Brain microvascular endothelial cell (primary cell): Measurements from ENCODE around the gene CADM2.

ENCODE experiments used
- DNase-seq: peaks from one replicate; pipeline ENCODE4 v3.0.0-alpha.2; 2020
- H3K27ac ChIP-seq: fragments of 250-450 bp; sonication (Bioruptor Pico); 2 replicates; pipeline ENCODE4 v1.5.1; 2020; ENCODE audit warnings: mild to moderate bottlenecking, moderate library complexity
- H3K27me3 ChIP-seq: fragments of 250-450 bp; sonication (Bioruptor Pico); replicated peaks from 2 replicates; pipeline ENCODE4 v1.5.1; 2020; ENCODE audit warnings: mild to moderate bottlenecking
- H3K36me3 ChIP-seq: fragments of 250-450 bp; sonication (Bioruptor Pico); replicated peaks from 2 replicates; pipeline ENCODE4 v1.5.1; 2020; ENCODE audit warnings: mild to moderate bottlenecking
- H3K4me3 ChIP-seq: 2 replicates; pipeline ENCODE4 v1.5.1; 2011; ENCODE audit warnings: low read depth, mild to moderate bottlenecking, control low read depth, low read length, moderate library complexity
- in situ Hi-C: cut with HindIII; loops from 2 replicates; pipeline ENCODE4 v1.10.0; 2017; ENCODE audit warnings: low sequenced_read_pairs, low pct_ligation_motif_present
- TF ChIP-seq, protein P1 (sequence below): IDR thresholded peaks from 2 replicates; pipeline ENCODE4 v1.5.1; 2011; ENCODE audit warnings: low read depth, mild to moderate bottlenecking, moderate library complexity, low read length, control low read depth, inconsistent platforms; ENCODE audit errors: missing control alignments

CADM2 gene

DNA sequence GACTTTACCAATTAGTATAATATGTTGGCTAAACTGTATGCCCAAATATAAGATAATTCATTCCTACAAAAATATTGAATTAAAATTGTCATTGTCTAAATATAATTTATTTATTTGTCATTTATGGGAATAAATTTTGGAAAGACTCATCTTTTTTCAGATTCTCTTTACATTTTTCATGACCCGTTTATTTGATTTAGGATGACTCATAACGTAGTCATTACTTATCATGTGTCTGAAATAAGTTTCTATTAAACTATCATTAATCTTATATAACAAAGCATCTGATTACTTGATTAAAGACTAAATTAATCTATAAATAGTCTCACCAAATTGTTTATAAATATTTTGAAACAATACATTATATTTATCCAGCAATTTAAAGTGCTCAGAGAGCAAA is 516.6 kb downstream of the CADM2 start:
- in situ Hi-C loops = no loop called here
- Histone ChIP-seq H3K27me3 (no peaks in the 10 kb centered on the region), H3K27ac (no peak overlapping the region), H3K36me3 (no peaks in the 10 kb centered on the region), H3K4me3 (no peak overlapping the region)
- TF ChIP-seq, protein P1, sequence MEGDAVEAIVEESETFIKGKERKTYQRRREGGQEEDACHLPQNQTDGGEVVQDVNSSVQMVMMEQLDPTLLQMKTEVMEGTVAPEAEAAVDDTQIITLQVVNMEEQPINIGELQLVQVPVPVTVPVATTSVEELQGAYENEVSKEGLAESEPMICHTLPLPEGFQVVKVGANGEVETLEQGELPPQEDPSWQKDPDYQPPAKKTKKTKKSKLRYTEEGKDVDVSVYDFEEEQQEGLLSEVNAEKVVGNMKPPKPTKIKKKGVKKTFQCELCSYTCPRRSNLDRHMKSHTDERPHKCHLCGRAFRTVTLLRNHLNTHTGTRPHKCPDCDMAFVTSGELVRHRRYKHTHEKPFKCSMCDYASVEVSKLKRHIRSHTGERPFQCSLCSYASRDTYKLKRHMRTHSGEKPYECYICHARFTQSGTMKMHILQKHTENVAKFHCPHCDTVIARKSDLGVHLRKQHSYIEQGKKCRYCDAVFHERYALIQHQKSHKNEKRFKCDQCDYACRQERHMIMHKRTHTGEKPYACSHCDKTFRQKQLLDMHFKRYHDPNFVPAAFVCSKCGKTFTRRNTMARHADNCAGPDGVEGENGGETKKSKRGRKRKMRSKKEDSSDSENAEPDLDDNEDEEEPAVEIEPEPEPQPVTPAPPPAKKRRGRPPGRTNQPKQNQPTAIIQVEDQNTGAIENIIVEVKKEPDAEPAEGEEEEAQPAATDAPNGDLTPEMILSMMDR = no peak
- no peak for DNase-seq

DNA sequence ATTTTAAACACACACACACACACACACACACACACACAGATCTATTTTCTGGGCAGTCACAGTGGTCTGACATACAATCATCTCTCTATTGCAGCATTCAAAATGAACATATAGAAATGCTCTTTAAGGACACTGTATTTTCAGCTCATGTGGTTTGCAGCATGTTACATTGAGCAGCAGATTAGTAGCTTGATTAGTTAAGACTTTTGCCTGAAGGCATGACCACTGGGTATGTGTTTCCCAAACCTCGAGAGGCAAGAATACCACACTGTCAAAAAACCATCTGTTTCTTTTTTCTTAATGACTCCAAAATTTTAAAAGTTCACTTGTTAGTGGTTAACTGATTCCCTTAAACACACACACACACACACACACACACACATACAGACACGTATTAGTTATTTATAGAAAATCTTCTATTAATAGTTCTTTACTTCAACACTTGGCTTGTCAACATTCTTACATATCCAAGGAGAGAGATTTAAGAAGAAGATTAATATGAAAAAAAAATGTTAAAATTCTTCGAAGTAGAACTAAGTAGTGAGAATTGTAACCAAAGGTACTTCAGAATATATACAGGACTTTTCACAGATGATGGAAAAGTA is 518.2 kb downstream of the CADM2 start:
- Histone ChIP-seq H3K4me3 (no peak overlapping the region), H3K36me3 (no peaks in the 10 kb centered on the region), H3K27me3 (no peaks in the 10 kb centered on the region), H3K27ac (no peak overlapping the region)
- TF ChIP-seq, protein P1 = no peak
- no peak for DNase-seq
- in situ Hi-C loops = no loop called here

DNA sequence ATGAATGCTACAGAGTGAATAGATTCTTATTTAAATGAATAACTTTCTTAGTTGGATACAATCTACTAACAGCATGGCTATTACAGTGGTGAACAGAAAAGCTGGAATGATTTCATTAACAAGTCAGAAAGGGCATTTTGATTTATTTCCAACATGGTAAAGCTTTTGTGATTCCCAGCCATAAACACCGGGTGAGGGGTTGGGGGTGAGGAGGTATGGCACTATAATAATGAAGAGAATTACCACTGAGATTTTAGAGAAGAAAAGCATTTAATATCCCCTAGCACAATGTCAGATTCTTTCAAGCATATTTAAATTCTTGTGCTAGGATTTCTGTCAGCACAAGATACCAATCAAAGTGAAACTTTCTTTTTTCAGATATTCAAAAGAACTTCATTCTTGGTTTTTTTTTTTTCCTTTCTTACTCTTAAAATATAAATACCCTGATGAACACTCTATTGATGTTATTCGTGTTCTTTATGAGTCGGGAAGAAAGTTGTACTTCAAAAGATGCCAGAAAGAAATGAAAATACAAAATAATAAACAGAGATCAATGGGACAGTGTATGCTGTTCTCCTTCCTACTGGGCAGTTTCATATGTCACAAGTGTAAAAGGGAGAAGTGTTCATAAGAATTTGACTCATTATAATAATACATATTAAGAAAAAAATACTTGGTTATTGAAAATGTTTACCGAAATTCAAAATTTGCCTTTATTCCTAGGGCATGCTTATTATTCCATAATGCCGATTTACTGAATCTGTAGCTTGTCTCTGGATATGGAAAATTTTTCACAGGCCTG is 522.8 kb downstream of the CADM2 start:
- Histone ChIP-seq H3K36me3 (no peaks in the 10 kb centered on the region), H3K4me3 (no peak overlapping the region), H3K27ac (peak overlapping the region; percentile 51), H3K27me3 (no peaks in the 10 kb centered on the region)
- TF ChIP-seq, protein P1 = no peak
- in situ Hi-C loops = no loop called here
- no peak for DNase-seq

DNA sequence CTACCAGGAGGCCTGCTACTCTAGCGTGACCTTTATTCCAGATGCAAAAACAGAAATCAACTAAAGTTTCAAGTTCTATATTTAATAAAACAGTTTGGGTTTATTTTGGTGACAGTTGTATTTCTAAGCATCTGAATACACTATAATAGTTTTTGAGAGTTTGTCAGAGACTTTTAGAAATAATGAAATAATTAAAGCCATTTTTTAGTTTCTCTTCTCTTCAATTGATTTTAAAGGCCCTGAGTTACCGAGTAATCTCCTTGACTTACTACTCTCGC is 523.4 kb downstream of the CADM2 start:
- Histone ChIP-seq H3K27me3 (no peaks in the 10 kb centered on the region), H3K4me3 (no peak overlapping the region), H3K27ac (peak overlapping the region; percentile 51), H3K36me3 (no peaks in the 10 kb centered on the region)
- TF ChIP-seq, protein P1 = no peak
- in situ Hi-C loops = no loop called here
- DNase-seq = no peak

DNA sequence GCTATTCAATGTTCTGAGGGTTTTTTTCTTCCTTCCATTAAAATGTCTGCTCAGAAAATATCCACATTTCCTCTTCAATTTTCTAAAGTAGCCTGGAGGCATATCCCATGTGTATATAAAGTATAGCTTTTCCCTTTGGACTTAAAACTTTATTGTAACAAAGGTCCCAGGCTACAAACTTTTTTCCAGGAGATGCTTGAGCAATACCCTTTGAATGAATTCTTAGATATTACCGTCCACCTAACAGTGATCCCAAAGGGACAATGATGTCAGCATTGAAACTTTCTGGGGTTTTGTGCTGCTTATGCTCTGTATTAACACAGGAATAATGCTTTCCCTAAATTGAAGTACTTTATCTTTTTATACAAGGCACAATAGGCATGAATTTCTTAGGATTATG is 525.2 kb downstream of the CADM2 start:
- no peak for DNase-seq
- Histone ChIP-seq H3K36me3 (no peaks in the 10 kb centered on the region), H3K4me3 (no peak overlapping the region), H3K27me3 (no peaks in the 10 kb centered on the region), H3K27ac (no peak overlapping the region)
- in situ Hi-C loops = no loop called here
- TF ChIP-seq, protein P1 = no peak
